ENCODE data around the gene RASGRF2.

RASGRF2 gene

GRCh38 chr5:81195335-81195929 is 235.3 kb downstream of the RASGRF2 start:
- H3K4me1 ChIP-seq (ENCODE audit: control insufficient read depth in 1 of 2, insufficient read depth in 2 of 2, low read length in 2 of 2): peaks cover 0 to 6% of the 10 kb centered on the region in 2 donors
- H3K36me3 ChIP-seq (ENCODE audit: control insufficient read depth in 1 of 2, insufficient read depth in 2 of 2, low read length in 2 of 2): no peaks in the 10 kb centered on the region
- no peak overlapping the region for H3K27ac ChIP-seq (ENCODE audit: low read length)
- H3K4me3 ChIP-seq (ENCODE audit: low read depth in 1 of 2, low read length in 2 of 2): no peak overlapping the region
- H3K27me3 ChIP-seq (ENCODE audit: low read depth, low read length): no peaks in the 10 kb centered on the region
- no peaks in the 10 kb centered on the region for H3K9me3 ChIP-seq (ENCODE audit: control insufficient read depth in 1 of 2, low read length in 2 of 2)

DNA sequence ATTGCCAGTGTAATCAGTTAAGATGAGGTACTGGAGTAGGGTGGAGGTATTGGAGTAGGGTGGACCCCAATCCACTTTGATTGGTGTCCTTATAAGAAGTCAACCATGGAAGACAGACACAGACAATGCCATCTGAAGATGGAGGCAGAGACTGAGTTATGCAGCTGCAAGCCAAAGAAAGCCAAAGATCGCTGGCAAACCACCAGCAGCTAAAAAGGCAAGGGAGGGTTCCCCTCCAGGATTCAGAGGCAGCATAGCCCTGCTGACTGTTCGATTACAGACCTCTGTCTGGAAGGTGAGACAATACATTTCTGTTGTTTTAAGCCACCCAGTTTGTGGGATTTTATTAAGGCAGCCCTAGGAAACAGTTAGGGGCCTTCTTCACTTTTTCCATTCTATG is 242.5 kb downstream of the RASGRF2 start:
- no peaks in the 10 kb centered on the region for H3K9me3 ChIP-seq (ENCODE audit: control insufficient read depth in 1 of 2, low read length in 2 of 2)
- no peak overlapping the region for H3K27ac ChIP-seq (ENCODE audit: low read length)
- no peak overlapping the region for H3K4me3 ChIP-seq (ENCODE audit: low read depth in 1 of 2, low read length in 2 of 2)

DNA sequence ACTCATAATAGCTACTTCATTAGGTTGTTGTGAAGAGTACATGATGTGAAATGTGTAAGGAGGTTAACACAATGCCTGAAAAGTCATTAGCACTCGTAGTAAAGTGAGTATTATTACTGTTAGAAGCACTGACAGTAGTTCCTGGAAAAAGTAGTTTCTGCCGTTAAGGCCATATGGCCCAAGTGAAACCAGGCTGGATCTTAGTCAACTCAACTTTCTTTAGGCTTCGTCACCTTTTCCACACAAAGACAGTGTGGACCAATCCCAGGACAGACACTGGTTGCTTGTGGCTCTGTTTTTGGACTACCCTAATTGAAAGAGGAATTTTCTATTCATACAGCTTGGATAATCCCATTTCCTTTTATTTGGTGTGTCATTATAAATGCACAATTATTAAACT is 243.6 kb downstream of the RASGRF2 start:
- Histone ChIP-seq H3K4me1 (ENCODE audit: control insufficient read depth in 1 of 2, insufficient read depth in 2 of 2, low read length in 2 of 2) (no peaks in the 10 kb centered on the region), H3K9me3 (ENCODE audit: control insufficient read depth in 1 of 2, low read length in 2 of 2) (no peaks in the 10 kb centered on the region), H3K36me3 (ENCODE audit: control insufficient read depth in 1 of 2, insufficient read depth in 2 of 2, low read length in 2 of 2) (no peaks in the 10 kb centered on the region), H3K27ac (ENCODE audit: low read length) (no peak overlapping the region), H3K27me3 (ENCODE audit: low read depth, low read length) (no peaks in the 10 kb centered on the region), H3K4me3 (ENCODE audit: low read depth in 1 of 2, low read length in 2 of 2) (no peak overlapping the region)

More for the DNA sequence above, 242.5 kb downstream of the RASGRF2 start:
- H3K27me3 ChIP-seq (ENCODE audit: low read depth, low read length): no peaks in the 10 kb centered on the region
- H3K4me1 ChIP-seq (ENCODE audit: control insufficient read depth in 1 of 2, insufficient read depth in 2 of 2, low read length in 2 of 2): no peaks in the 10 kb centered on the region
- no peaks in the 10 kb centered on the region for H3K36me3 ChIP-seq (ENCODE audit: control insufficient read depth in 1 of 2, insufficient read depth in 2 of 2, low read length in 2 of 2)

GRCh38 chr5:81204205-81204604 is 244.0 kb downstream of the RASGRF2 start:
- no peak overlapping the region for H3K27ac ChIP-seq (ENCODE audit: low read length)
- H3K9me3 ChIP-seq (ENCODE audit: control insufficient read depth in 1 of 2, low read length in 2 of 2): no peaks in the 10 kb centered on the region
- no peaks in the 10 kb centered on the region for H3K36me3 ChIP-seq (ENCODE audit: control insufficient read depth in 1 of 2, insufficient read depth in 2 of 2, low read length in 2 of 2)
- H3K4me3 ChIP-seq (ENCODE audit: low read depth in 1 of 2, low read length in 2 of 2): no peak overlapping the region
- no peaks in the 10 kb centered on the region for H3K4me1 ChIP-seq (ENCODE audit: control insufficient read depth in 1 of 2, insufficient read depth in 2 of 2, low read length in 2 of 2)
- H3K27me3 ChIP-seq (ENCODE audit: low read depth, low read length): no peaks in the 10 kb centered on the region

DNA sequence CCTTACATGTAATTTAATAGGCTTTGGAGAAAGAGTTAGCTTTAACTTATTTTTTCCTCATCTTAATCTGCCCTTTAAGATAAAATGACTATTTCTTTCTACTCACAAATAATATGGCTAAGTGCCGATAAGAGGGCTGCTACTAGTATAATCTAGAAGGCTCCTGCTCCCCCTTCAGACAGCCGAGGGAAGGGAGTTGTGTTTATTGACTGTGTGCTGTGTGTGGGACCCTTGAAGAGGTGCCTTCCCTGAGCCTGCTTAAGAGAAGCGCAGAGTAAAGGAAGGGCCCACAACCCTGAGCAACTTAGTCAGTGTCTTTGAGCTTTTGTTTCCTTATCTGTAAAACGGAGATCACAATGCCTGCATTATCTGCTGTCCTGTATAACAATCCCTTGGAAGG is 244.9 kb downstream of the RASGRF2 start:
- H3K9me3 ChIP-seq (ENCODE audit: control insufficient read depth in 1 of 2, low read length in 2 of 2): no peaks in the 10 kb centered on the region
- no peak overlapping the region for H3K4me3 ChIP-seq (ENCODE audit: low read depth in 1 of 2, low read length in 2 of 2)
- H3K4me1 ChIP-seq (ENCODE audit: control insufficient read depth in 1 of 2, insufficient read depth in 2 of 2, low read length in 2 of 2): no peaks in the 10 kb centered on the region
- no peak overlapping the region for H3K27ac ChIP-seq (ENCODE audit: low read length)
- H3K36me3 ChIP-seq (ENCODE audit: control insufficient read depth in 1 of 2, insufficient read depth in 2 of 2, low read length in 2 of 2): no peaks in the 10 kb centered on the region
- no peaks in the 10 kb centered on the region for H3K27me3 ChIP-seq (ENCODE audit: low read depth, low read length)

GRCh38 chr5:81207009-81207408 is 246.8 kb downstream of the RASGRF2 start:
- Histone ChIP-seq H3K36me3 (ENCODE audit: control insufficient read depth in 1 of 2, insufficient read depth in 2 of 2, low read length in 2 of 2) (no peaks in the 10 kb centered on the region), H3K4me1 (ENCODE audit: control insufficient read depth in 1 of 2, insufficient read depth in 2 of 2, low read length in 2 of 2) (no peaks in the 10 kb centered on the region)

DNA sequence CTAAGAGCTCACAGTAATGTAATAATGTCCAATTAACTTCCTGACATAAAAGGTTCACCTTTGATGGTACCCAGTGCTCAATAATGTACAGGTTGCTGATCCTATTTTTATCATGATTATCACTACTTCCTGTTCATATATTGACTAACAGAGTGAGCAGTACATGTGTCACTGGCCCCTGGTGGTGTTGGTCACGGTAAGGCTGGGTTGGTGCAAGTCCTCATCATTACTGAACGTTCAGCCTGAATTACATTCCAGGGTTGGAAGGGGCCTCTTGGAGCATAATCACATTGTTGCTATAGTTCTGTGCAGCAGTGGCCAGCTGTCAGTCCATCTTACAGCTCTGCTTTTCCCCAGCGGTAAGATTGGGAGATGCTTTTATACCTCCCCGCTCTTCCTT is 248.7 kb downstream of the RASGRF2 start:
- H3K27ac ChIP-seq (ENCODE audit: low read length): no peak overlapping the region
- no peaks in the 10 kb centered on the region for H3K9me3 ChIP-seq (ENCODE audit: control insufficient read depth in 1 of 2, low read length in 2 of 2)
- H3K36me3 ChIP-seq (ENCODE audit: control insufficient read depth in 1 of 2, insufficient read depth in 2 of 2, low read length in 2 of 2): no peaks in the 10 kb centered on the region
- H3K27me3 ChIP-seq (ENCODE audit: low read depth, low read length): no peaks in the 10 kb centered on the region
- H3K4me3 ChIP-seq (ENCODE audit: low read depth in 1 of 2, low read length in 2 of 2): no peak overlapping the region
- no peaks in the 10 kb centered on the region for H3K4me1 ChIP-seq (ENCODE audit: control insufficient read depth in 1 of 2, insufficient read depth in 2 of 2, low read length in 2 of 2)

More at GRCh38 chr5:81207009-81207408, 246.8 kb downstream of the RASGRF2 start:
- Histone ChIP-seq H3K4me3 (ENCODE audit: low read depth in 1 of 2, low read length in 2 of 2) (no peak overlapping the region), H3K27me3 (ENCODE audit: low read depth, low read length) (no peaks in the 10 kb centered on the region), H3K9me3 (ENCODE audit: control insufficient read depth in 1 of 2, low read length in 2 of 2) (no peaks in the 10 kb centered on the region), H3K27ac (ENCODE audit: low read length) (no peak overlapping the region)

DNA sequence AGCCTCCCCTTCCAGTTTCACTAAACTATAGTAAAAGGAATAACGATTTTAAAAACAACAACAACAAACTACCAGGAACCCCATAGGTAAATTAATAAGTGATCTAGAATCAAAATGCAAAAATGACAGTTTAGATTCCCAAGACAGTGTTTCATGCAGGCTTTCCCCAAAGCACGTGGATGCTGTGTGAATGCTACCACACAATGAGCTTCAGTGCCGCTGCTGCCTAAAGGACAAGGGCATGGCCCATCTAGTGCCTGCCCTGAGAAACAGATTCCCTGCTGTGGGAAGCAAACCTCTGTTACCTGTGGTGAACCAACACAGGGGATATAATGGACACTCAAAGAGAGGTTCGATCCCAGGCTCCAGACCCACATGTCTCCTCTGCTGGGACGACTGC is 249.2 kb downstream of the RASGRF2 start:
- H3K9me3 ChIP-seq (ENCODE audit: control insufficient read depth in 1 of 2, low read length in 2 of 2): no peaks in the 10 kb centered on the region
- H3K36me3 ChIP-seq (ENCODE audit: control insufficient read depth in 1 of 2, insufficient read depth in 2 of 2, low read length in 2 of 2): no peaks in the 10 kb centered on the region
- H3K4me3 ChIP-seq (ENCODE audit: low read depth in 1 of 2, low read length in 2 of 2): no peak overlapping the region
- H3K4me1 ChIP-seq (ENCODE audit: control insufficient read depth in 1 of 2, insufficient read depth in 2 of 2, low read length in 2 of 2): no peaks in the 10 kb centered on the region
- no peaks in the 10 kb centered on the region for H3K27me3 ChIP-seq (ENCODE audit: low read depth, low read length)
- no peak overlapping the region for H3K27ac ChIP-seq (ENCODE audit: low read length)

DNA sequence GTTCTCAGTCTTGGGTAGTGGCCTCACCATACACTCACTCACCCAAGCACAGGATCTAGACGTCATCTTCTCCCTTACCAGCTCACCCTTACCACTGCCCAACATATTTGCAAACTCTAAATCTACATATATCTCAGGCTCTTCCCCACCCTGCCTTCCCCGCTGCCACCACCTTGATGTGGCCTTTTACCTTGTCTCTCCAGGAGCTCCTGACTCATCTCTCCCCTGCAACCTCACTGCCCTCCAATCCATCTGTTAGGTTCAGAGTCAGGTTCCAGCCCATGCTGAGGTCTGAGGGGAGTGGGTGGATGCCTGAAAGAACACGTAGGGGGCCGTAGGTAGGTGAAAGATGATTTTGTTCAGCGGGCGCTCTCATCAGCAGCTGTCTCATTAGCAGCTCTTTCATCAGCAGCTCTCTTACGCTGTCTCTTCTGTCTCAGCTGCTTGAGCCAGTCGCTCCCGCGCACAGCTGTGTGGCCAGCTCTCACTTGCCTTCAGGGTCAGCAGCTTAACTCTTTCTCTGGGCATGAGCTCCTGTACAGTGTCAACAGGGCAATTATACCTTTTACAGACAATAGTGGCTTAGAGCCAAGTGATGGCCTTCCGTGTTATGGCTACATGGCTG is 249.8 kb downstream of the RASGRF2 start:
- H3K27me3 ChIP-seq (ENCODE audit: low read depth, low read length): no peaks in the 10 kb centered on the region
- no peak overlapping the region for H3K27ac ChIP-seq (ENCODE audit: low read length)
- H3K4me1 ChIP-seq (ENCODE audit: control insufficient read depth in 1 of 2, insufficient read depth in 2 of 2, low read length in 2 of 2): no peaks in the 10 kb centered on the region
- no peak overlapping the region for H3K4me3 ChIP-seq (ENCODE audit: low read depth in 1 of 2, low read length in 2 of 2)
- no peaks in the 10 kb centered on the region for H3K36me3 ChIP-seq (ENCODE audit: control insufficient read depth in 1 of 2, insufficient read depth in 2 of 2, low read length in 2 of 2)
- H3K9me3 ChIP-seq (ENCODE audit: control insufficient read depth in 1 of 2, low read length in 2 of 2): no peaks in the 10 kb centered on the region

- Histone ChIP-seq H3K27ac (ENCODE audit: low read length) (no peak overlapping the region), H3K4me3 (ENCODE audit: low read depth in 1 of 2, low read length in 2 of 2) (no peak overlapping the region), H3K4me1 (ENCODE audit: control insufficient read depth in 1 of 2, insufficient read depth in 2 of 2, low read length in 2 of 2) (no peaks in the 10 kb centered on the region), H3K27me3 (ENCODE audit: low read depth, low read length) (no peaks in the 10 kb centered on the region), H3K9me3 (ENCODE audit: control insufficient read depth in 1 of 2, low read length in 2 of 2) (no peaks in the 10 kb centered on the region), H3K36me3 (ENCODE audit: control insufficient read depth in 1 of 2, insufficient read depth in 2 of 2, low read length in 2 of 2) (no peaks in the 10 kb centered on the region)
Observed at GRCh38 chr5:81212211-81212751, 252.1 kb downstream of the RASGRF2 start.

- no peak overlapping the region for H3K4me3 ChIP-seq (ENCODE audit: low read depth in 1 of 2, low read length in 2 of 2)
- H3K36me3 ChIP-seq (ENCODE audit: control insufficient read depth in 1 of 2, insufficient read depth in 2 of 2, low read length in 2 of 2): no peaks in the 10 kb centered on the region
- H3K27ac ChIP-seq (ENCODE audit: low read length): no peak overlapping the region
- H3K9me3 ChIP-seq (ENCODE audit: control insufficient read depth in 1 of 2, low read length in 2 of 2): no peaks in the 10 kb centered on the region
- H3K4me1 ChIP-seq (ENCODE audit: control insufficient read depth in 1 of 2, insufficient read depth in 2 of 2, low read length in 2 of 2): no peaks in the 10 kb centered on the region
- H3K27me3 ChIP-seq (ENCODE audit: low read depth, low read length): no peaks in the 10 kb centered on the region
Observed at GRCh38 chr5:81213070-81213469, 252.9 kb downstream of the RASGRF2 start.

DNA sequence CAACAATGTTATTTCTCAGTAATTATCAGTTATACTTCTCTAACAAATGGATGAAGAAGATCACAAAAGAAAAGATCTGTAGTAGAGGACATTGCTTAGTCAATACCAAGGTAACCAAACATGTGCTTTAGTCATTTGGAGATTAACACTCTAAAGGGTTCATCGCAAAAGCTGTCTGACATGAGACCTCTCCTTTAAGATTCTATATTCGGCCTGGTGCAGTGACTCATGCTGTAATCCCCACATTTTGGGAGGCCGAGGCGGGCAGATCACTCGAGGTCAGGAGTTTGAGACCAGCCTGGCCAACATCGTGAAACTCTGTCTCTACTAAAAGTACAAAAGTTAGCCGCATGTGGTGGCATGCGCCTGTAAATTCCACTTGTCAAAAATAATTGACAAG is 254.7 kb downstream of the RASGRF2 start:
- Histone ChIP-seq H3K9me3 (ENCODE audit: control insufficient read depth in 1 of 2, low read length in 2 of 2) (no peaks in the 10 kb centered on the region), H3K27me3 (ENCODE audit: low read depth, low read length) (no peaks in the 10 kb centered on the region), H3K4me3 (ENCODE audit: low read depth in 1 of 2, low read length in 2 of 2) (no peak overlapping the region), H3K4me1 (ENCODE audit: control insufficient read depth in 1 of 2, insufficient read depth in 2 of 2, low read length in 2 of 2) (no peaks in the 10 kb centered on the region), H3K27ac (ENCODE audit: low read length) (no peak overlapping the region), H3K36me3 (ENCODE audit: control insufficient read depth in 1 of 2, insufficient read depth in 2 of 2, low read length in 2 of 2) (no peaks in the 10 kb centered on the region)

All from muscle layer of duodenum (tissue), 2 donors.